GM04504 (cell line): ENCODE data around the gene CTRL.

Experiments
- DNase-seq: peaks from one replicate; pipeline ENCODE4 v3.0.0-alpha.2; 2012; ENCODE audit warnings: low read depth

The CTRL gene

GRCh38 chr16:67962135-67962534 lies 30.5 kb upstream of the CTRL start:
- no peak for DNase-seq

- no peak for DNase-seq
These were observed 29.9 kb upstream of the CTRL start for GRCh38 chr16:67961551-67961957.

GRCh38 chr16:67959536-67960329 lies 28.1 kb upstream of the CTRL start:
- no peak for DNase-seq

GRCh38 chr16:67957622-67958021 lies 26.0 kb upstream of the CTRL start:
- DNase-seq = no peak

GRCh38 chr16:67954421-67955196 lies 22.9 kb upstream of the CTRL start:
- DNase-seq = no peak

- no peak for DNase-seq
These were observed 22.1 kb upstream of the CTRL start for GRCh38 chr16:67953641-67954375.

GRCh38 chr16:67951485-67951884 lies 19.8 kb upstream of the CTRL start:
- DNase-seq = no peak

GRCh38 chr16:67950335-67950843 lies 18.7 kb upstream of the CTRL start:
- DNase-seq = no peak

GRCh38 chr16:67949645-67950044 lies 18.0 kb upstream of the CTRL start:
- no peak for DNase-seq

GRCh38 chr16:67948015-67948414 lies 16.4 kb upstream of the CTRL start:
- no peak for DNase-seq

GRCh38 chr16:67946966-67947558 lies 15.4 kb upstream of the CTRL start:
- DNase-seq = no peak

GRCh38 chr16:67946128-67946569 lies 14.5 kb upstream of the CTRL start:
- no peak for DNase-seq

GRCh38 chr16:67945392-67945933 lies 13.8 kb upstream of the CTRL start:
- no peak for DNase-seq

GRCh38 chr16:67944690-67945391 lies 13.2 kb upstream of the CTRL start:
- no peak for DNase-seq

GRCh38 chr16:67943619-67944504 lies 12.2 kb upstream of the CTRL start, which contains the start of gene LCAT:
Gene LCAT, minus strand, starts transcription at chr16:67944120. Its CDS starts 19 bp downstream, at chr16:67944101.
- DNase-seq = no peak

GRCh38 chr16:67943256-67943618 lies 11.6 kb upstream of the CTRL start:
- DNase-seq = no peak

GRCh38 chr16:67942510-67943255 lies 11.0 kb upstream of the CTRL start:
- DNase-seq = no peak

- DNase-seq = no peak
These were observed 10.5 kb upstream of the CTRL start for GRCh38 chr16:67942200-67942509.

GRCh38 chr16:67941469-67942199 lies 10.0 kb upstream of the CTRL start:
- no peak for DNase-seq
